GM21786 (cell line): ENCODE measurements around the gene SPEG.

ENCODE experiments used
- ATAC-seq: cut with Tn5 transposase; IDR thresholded peaks from one replicate; pipeline ENCODE4 v1.9.1; 2021; ENCODE audit not compliant: unreplicated experiment

The SPEG gene

DNA sequence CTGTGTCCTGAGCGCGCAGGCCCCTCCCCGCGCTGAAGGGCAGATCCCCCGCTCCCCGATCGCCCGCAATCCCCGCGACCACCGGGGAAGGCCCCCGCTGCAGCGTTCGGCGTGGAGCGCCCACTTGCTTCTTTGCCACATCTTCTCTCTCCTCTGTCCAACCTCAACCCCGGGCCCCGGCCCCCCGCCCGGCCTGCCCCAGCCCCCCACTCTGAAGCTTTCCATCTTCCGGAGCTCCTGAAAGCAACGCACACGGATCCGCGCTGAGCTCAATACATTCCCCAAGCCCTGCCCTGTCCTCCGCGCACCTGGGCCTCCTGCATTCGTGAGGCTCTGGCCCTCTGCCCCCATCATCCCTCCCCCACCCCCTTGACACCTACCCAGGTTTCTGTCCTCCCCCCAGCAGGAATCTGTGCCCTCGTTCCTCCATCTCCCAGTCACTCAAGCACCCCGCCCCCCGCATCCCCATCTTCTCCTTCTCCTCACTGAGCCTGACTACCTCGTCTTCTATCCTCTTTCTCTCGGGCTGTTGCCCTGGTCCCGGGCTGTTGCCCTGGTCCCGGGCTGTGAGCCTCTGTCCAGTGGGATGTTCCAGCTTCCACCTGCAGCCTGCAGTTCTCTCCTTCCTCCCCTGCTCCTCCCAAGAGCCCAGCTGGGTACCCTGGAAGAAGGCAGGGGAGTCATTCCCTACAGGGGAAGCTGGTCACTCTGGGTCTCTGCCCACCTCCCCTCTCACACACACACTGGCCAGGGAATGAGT, 7.8 kb downstream of the SPEG start:
- no peak for ATAC-seq

DNA sequence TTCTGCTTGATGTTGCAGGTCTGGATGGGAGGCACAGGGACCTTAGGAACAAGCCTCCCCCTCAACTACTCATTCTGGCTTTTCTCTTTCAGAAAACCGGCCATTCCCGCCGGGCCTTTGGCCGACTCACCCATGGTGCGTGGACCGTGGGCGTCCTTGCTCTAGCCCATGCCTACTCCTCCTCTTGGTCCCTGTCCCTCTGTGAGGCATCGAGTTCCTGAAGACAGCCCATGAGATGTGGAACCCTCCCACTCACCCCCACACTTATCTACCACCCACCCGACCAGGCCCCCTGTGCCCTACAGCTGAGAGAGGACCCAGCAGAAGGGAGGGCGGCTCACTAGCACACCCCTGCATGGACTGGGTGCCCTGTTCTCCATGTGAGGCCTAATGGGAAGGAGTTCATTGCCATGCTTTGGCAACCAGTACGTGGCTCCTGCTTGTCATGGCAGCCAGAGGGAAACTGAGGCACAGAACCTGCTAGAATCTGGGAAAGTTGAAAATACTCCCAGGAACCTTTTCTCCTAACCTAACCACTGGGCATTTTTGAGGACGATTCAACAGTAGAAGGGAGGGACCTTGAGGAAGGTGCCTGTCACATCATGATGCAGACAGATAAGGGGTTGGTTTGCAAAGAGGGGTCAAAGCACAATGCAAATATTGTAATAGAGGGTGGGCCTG, 8.5 kb downstream of the SPEG start:
- no peak for ATAC-seq

DNA sequence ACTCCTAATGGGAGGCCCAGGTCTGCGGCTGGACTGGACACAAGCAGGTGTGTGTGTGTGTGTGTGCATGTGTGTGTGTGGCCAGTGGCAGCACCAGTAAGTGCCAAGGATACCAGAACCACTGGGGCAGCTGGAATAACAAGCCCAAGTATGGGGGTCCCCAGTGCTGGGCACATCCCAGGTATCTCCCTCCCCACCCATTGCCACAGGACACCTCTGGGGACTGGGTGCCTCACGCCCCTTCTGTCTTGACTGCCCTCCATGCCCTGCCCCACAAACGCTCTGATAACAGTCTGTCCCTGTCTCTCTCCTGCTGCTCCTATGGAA, 9.0 kb downstream of the SPEG start:
- ATAC-seq, result no peak

DNA sequence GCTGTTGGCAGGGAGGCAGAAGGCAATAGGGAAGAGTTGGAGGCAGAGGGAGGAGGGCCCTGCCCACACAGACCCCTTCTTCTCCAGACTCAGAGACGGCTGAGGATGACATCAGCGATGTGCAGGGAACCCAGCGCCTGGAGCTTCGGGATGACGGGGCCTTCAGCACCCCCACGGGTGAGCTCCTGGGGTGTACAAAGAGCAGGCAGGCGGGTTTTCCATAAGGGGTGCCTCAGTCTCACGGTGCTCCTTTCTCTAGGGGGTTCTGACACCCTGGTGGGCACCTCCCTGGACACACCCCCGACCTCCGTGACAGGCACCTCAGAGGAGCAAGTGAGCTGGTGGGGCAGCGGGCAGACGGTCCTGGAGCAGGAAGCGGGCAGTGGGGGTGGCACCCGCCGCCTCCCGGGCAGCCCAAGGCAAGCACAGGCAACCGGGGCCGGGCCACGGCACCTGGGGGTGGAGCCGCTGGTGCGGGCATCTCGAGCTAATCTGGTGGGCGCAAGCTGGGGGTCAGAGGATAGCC, 10.0 kb downstream of the SPEG start:
- ATAC-seq, result no peak

DNA sequence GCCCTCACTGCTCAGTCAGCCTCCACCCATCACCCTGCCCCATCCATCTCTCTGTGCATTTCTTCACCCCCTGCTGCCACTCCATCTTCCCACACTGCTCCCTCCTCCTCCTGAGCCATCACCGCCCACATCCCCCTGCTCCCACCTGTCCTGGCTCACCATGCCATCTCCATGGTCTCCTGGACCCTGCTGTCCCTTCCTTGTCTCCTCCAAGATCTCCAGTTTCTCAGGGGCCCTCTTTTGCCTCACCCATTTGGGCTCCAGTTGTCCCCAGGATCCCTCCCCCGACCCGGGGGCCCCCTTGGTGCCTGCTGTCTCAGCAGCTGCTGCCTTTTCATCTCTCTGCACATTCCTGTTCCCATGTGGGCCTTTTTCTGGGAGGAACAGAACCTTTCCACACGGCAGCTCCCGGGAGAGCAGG, 10.6 kb downstream of the SPEG start:
- ATAC-seq, result no peak

DNA sequence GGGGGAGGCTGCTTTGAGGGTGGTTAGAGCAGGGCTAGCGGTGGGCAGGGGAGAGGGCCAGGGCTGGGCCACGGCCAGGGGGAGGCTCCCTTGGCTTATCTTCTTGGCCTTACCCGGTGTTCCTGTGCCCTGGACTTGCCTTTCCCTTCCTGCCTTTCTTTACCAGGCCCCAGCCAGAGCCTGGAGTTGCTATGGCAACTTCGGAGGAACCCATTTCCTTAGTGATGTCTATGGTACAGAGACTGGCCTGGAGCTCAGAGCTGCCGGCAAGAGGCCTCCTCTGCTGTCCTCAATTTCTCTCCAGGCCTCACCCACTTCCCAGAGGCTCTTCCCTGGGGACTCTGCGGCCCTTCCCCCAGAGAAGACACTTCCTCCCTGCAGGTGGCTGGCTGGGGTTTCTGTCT, 11.5 kb downstream of the SPEG start:
- no peak for ATAC-seq

DNA sequence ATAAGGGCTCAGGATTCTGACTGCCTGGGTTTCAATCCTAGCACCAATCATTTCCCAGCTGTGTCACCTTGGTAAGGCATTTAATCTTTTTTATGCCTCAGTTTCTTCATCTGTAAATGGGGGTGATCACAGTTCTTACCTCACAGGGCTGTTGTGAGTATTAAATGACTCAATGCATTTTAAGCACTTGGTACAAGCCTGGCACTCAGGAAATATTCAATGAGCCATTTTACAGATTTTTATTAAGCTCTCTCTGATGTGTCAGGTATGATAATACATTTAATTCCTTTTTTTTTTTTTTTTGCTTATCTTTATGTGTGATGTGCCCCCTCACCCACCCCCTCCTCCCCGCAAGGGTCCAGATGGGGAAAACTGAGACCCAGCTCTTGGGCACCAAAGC, 12.0 kb downstream of the SPEG start:
- no peak for ATAC-seq

DNA sequence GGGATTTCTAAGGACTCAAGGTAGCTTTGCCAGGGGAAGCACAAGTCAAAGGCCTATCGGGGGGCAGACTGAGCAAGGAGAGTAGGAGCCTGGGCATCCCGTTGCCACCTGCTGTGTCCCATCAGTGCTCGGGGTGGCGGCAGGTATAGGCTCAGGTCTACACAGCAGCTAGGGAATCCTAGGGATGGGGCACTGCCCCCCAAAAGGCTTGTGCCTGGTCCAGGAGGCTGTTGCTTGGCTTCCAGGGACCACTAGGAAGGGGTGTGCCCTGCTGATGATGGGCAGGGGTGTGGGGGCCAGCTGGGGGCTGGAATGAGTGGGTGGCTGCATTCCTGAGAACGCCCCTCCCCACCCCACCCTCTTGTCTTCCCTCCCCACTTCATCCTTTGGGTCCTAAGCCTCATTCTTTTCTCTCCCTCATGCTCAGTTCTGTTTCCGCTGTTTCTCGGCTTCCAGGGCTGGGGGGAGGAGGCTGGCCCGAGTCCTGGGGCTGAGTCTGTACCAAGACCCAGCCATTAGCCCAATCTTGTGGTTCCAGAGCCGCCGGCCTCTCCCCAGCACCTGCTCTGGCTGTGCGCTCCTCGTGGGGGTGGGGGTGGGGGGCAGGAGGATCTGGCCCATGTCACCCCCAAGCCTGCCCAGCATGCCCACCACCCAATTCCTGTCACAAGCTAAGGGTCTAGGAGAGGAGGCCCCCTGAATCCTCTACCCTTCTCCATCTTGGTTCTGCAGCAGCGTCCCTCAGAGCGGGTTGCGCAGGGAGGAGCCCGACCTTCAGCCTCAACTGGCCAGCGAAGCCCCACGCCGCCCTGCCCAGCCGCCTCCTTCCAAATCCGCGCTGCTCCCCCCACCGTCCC, 12.8 kb downstream of the SPEG start:
- ATAC-seq, result no peak

DNA sequence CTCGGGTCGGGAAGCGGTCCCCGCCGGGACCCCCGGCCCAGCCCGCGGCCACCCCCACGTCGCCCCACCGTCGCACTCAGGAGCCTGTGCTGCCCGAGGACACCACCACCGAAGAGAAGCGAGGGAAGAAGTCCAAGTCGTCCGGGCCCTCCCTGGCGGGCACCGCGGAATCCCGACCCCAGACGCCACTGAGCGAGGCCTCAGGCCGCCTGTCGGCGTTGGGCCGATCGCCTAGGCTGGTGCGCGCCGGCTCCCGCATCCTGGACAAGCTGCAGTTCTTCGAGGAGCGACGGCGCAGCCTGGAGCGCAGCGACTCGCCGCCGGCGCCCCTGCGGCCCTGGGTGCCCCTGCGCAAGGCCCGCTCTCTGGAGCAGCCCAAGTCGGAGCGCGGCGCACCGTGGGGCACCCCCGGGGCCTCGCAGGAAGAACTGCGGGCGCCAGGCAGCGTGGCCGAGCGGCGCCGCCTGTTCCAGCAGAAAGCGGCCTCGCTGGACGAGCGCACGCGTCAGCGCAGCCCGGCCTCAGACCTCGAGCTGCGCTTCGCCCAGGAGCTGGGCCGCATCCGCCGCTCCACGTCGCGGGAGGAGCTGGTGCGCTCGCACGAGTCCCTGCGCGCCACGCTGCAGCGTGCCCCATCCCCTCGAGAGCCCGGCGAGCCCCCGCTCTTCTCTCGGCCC, 13.6 kb downstream of the SPEG start:
- ATAC-seq, result no peak

DNA sequence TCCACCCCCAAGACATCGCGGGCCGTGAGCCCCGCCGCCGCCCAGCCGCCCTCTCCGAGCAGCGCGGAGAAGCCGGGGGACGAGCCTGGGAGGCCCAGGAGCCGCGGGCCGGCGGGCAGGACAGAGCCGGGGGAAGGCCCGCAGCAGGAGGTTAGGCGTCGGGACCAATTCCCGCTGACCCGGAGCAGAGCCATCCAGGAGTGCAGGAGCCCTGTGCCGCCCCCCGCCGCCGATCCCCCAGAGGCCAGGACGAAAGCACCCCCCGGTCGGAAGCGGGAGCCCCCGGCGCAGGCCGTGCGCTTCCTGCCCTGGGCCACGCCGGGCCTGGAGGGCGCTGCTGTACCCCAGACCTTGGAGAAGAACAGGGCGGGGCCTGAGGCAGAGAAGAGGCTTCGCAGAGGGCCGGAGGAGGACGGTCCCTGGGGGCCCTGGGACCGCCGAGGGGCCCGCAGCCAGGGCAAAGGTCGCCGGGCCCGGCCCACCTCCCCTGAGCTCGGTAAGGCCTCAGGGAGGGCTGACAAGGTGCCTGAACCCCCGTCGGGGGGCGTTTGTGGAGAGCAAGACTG, 14.2 kb downstream of the SPEG start:
- ATAC-seq, result no peak

DNA sequence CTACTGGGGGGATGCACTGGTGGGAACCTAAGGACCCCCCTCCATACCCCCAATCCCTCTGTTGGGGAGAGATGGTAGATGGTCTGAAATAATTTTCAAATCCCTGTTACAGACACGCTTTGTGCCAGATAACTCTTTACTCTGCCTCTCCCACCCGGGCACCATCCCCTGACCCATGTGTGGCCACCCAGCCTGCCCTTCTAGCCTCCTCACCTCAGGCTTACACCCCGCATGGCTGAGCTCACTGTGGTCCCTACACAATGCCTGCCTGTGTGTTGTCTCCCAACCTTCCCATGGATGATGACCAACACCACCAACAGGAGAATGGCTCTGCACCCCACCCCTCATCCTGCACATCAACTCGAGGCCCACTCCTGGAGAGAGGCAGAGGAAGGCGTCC, 15.0 kb downstream of the SPEG start:
- ATAC-seq, result no peak

DNA sequence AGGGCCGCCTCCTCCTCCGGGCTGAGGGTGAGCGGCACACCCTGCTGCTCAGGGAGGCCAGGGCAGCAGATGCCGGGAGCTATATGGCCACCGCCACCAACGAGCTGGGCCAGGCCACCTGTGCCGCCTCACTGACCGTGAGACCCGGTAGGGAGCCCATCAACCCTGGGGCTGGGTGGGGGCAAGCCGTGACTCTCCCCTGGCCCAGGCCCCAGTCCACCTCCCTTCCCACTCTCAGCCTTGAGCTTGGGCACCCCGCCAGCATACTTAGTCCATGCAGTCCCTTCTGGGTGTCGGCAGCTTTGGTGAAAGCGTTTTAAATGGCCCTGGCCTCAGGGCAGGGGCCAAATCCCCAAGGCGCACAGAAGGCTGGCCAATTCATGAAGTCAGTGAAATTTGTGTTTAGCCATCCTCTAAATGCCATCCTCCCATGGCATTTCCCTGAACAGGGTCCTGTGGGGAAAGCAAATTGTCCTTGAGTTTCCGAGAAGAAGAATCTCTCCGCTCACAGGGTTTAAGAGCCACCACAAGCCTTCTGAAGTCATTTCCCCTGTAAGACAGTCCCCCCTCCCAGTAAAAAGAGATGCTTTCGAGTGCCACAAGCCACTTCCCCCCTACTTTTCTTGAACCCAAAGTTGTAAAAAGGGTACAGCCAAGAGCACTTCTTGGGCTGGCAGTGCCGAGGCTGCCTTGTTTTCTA, 17.2 kb downstream of the SPEG start:
- no peak for ATAC-seq

DNA sequence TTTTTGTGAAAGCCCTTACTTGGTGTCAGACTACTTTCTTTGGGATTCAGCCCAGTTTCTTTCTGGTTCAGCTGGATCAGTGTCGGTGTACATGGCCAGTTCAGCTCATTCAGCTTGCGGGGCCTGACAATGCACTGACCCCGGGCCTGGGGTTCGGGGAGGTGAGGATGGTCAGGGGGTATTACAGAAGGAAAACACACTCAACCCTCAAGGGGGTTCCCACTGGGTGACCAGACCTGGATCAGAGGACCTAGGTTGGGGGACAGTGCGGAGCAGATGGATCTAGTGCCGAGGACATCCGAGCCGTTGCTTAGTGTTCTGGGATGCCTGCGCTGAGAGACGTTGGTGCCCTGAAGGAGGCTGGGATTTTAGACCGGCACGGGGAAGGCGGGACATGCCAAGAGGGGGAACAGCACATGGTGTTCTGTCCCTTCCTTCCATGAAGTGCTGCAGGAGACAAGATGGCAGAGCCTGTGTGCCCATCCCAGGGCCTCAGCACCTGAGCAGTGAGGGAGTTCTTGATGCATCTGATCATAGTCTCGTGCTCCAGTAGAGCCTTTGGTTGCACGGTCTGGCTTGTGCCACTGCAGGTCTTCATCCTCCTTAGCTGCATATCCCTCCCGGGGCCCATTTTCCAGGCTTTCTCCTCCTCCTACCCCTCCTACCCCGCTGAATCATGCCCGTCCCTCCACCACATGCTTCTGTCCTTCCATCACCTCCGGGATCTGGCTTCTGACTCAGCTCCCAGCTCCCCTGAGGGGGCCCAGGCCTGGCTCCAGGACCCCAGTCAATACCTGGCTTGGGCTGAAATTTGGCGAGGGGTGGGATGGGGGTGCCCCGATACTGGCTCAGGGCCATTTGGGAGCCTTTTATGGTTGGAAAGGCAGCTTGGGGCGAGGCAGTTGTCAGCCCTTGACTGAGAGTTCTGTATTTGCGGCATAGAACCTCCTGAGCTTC, 18.0 kb downstream of the SPEG start:
- no peak for ATAC-seq

DNA sequence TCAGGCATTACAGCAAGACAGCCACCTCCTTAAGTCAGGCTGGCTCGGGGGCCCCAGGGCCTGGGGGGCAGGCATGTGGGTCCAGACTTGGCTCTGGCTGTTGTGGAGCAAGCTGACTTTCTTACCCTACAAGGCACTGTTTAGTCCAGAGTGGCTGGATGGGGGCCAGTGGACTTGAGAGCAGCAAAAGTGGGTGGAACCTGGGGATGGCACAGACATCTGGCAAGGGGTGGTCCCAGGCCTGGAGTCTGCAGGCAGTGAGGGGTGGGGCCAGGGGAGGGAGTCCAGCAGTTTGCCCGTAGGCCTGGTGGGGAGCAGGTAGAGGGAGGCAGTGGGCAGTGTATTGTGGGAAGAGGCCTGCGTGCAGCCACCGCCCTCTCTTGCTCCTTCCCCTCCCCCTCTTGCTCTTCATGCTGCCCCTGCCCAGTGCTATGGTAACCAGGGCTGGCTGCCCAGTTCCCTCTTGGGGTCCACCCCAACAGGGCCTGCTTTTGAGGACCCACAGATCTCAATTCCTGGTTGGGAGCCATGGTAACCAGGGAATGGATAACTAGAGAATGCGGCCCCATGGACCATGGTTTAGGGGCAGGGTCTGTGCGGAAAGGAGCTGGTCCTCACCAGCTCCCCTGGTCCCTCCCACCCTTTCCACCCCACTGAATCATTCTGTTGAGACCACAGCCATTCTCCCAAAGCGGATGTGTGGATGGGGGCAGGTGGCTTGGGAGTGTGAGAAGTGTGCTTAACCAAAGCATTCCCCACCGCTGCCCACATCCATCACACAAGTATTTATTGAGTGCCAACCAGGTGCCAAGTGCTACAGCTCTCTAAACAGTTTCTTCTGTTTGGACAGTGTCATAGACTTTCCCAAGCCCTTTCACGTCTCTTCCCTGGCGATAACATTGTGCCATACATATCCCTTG, 19.3 kb downstream of the SPEG start:
- ATAC-seq, result no peak

DNA sequence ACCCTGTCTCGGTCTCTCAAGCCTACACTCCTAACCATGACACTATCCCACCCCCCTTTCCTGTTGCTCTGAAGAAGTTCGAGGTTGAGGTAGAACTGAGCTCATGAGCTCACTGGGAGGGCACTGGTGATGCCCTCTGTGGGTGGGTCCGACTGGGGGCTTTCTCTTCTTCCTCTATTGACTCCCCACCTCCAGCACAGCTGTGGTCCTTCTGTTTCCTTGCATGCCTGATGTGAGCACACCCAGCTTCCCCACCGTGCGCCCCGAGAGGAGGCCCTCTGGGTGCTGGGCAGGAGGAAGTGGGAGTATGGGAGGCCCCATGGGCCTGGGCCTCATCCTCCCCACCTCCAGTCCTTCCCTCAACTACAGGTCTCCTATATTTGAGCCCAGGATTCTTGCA, 20.9 kb downstream of the SPEG start:
- ATAC-seq, result no peak

DNA sequence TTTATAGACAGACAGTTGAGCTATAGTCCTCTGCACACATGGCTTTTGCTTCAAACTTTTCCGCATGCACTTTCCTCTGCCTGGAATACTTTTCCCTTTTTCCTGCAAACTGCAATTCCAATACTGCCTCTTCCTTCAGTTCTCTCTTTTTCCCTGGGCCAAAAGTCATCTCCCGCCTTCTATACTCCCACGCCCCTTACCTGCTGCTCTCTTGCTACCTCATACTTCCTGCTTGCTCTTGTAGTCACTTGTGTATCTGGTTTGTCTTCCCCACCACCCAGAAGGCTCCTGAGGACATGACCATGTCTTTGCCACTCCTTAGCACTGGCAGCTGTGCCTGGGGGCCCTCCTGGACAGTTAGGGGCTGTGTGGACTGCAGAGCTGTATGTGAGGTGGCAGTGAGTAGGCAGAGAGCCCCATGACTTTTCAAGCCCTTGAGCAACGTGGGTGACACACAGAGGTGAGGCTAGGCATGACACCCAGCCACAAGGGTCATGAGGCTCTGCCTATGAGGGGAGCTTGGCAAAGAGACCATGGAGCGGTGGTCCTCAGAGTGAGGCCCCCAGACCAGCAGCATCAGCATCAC, 23.2 kb downstream of the SPEG start:
- ATAC-seq, result no peak

DNA sequence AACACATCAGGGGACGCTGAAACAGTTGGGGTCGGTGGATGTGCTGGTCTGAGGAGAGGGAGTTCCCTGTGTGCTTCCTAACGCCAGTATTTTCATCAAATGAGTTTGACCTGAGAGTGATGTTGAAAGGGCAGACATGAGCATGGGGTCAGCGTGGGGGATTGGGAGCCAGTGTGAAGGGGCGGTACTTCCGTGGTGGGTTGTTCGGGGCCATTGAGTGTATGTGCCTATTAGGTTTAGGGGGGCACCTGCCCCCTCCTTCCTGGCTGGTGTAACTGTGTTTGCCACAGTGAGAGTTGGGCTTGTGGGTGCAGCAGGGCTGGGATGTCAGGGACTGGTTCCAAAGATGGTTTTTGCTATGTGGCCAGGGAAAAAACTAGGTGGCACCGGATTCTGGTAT, 24.4 kb downstream of the SPEG start:
- ATAC-seq, result no peak
